Measurements from ENCODE around the gene CCSER1.

Gene CCSER1

DNA sequence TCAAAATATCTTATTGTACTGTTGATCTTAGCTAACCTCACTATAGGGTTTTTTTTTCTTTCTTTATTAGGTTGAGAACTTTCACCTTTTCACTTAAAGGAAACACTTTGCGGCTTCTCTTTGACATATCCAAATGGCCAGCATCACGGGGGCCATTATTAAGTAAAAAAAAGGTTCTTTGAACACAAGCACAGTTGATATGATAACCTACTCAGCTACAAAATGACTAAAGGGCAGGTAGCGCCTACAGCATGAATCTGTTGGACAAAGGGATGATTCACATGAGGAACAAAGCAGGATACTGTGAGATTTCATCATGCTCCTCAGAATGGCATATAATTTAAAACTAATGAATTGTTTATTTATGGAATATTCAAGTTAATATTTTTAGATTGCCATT, 119.6 kb downstream of the CCSER1 start:
- Histone ChIP-seq H3K9me3 (ENCODE audit: insufficient read depth, low read depth, low read length) (no peaks in the 10 kb centered on the region), H3K27me3 (ENCODE audit: insufficient read depth, low read length) (no peaks in the 10 kb centered on the region), H4K91ac (ENCODE audit: low read depth, low read length) (no peak overlapping the region), H2AFZ (ENCODE audit: insufficient read depth, low read length, poor library complexity) (no peak overlapping the region), H3K18ac (ENCODE audit: low read length) (no peak overlapping the region), H3K4ac (ENCODE audit: low read depth, low read length) (no peak overlapping the region), H4K12ac (ENCODE audit: low read depth, low read length) (no peak overlapping the region), H3K79me1 (ENCODE audit: low read length) (no peaks in the 10 kb centered on the region), H2BK12ac (ENCODE audit: low read length) (no peak overlapping the region), H3K4me3 (ENCODE audit: low read depth, low read length) (no peak overlapping the region), H3K27ac (ENCODE audit: low read depth, low read length) (no peak overlapping the region), H2AK5ac (ENCODE audit: low read length) (no peak overlapping the region), H2BK120ac (ENCODE audit: insufficient read depth, low read length, poor library complexity) (no peak overlapping the region), H2BK5ac (ENCODE audit: low read depth, low read length, poor library complexity) (no peak overlapping the region), H3K4me2 (ENCODE audit: low read length) (no peak overlapping the region), H3K36me3 (ENCODE audit: control insufficient read depth in 1 of 2, insufficient read depth in 2 of 2, low read length in 2 of 2) (no peaks in the 10 kb centered on the region), H4K8ac (ENCODE audit: low read depth, low read length) (no peak overlapping the region), H3K9ac (ENCODE audit: low read length) (no peak overlapping the region), H3K14ac (ENCODE audit: low read length) (no peak overlapping the region), H3K23ac (ENCODE audit: low read length) (no peak overlapping the region), H3K79me2 (ENCODE audit: control insufficient read depth, insufficient read depth, low read length, poor library complexity) (no peaks in the 10 kb centered on the region), H3K4me1 (ENCODE audit: control insufficient read depth in 1 of 2, insufficient read depth in 2 of 2, low read length in 2 of 2) (no peaks in the 10 kb centered on the region)
- no CpG with 5 or more reads among the region's 3 CpGs for WGBS (ENCODE audit: extremely low coverage, insufficient coverage, insufficient read length)
- DNase-seq, result peak in 1 of 2 donors; percentile 33

DNA sequence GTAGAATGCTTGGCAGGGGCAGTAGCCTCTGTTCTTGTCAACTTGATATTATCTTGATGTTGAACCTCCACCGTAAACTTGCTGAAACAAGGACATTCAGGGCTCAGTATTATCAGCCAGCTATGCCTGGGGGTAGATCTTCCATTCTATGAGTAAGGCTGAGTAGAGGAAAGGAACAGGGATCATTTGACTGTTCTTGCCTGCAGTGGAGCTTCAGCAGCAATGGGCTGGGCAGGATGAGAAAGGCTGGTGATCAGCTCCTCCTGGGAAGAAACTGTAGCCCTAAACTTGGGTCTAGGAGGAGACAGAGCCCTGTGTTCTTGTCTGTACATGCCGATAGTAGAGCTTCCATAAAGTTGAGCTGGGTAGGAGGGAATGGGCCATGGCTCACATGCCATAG, 127.2 kb downstream of the CCSER1 start:
- Histone ChIP-seq H3K23ac (ENCODE audit: low read length) (no peak overlapping the region), H3K79me1 (ENCODE audit: low read length) (no peaks in the 10 kb centered on the region), H3K4me3 (ENCODE audit: low read depth, low read length) (no peak overlapping the region), H2AK5ac (ENCODE audit: low read length) (no peak overlapping the region), H3K4me1 (ENCODE audit: control insufficient read depth in 1 of 2, insufficient read depth in 2 of 2, low read length in 2 of 2) (peaks cover 3 to 5% of the 10 kb centered on the region in 2 experiments), H2BK12ac (ENCODE audit: low read length) (no peak overlapping the region), H3K27ac (ENCODE audit: low read depth, low read length) (no peak overlapping the region), H3K4ac (ENCODE audit: low read depth, low read length) (no peak overlapping the region), H3K9me3 (ENCODE audit: insufficient read depth, low read depth, low read length) (no peaks in the 10 kb centered on the region), H3K18ac (ENCODE audit: low read length) (no peak overlapping the region), H3K36me3 (ENCODE audit: control insufficient read depth in 1 of 2, insufficient read depth in 2 of 2, low read length in 2 of 2) (no peaks in the 10 kb centered on the region), H3K27me3 (ENCODE audit: insufficient read depth, low read length) (no peaks in the 10 kb centered on the region), H2BK120ac (ENCODE audit: insufficient read depth, low read length, poor library complexity) (no peak overlapping the region), H4K12ac (ENCODE audit: low read depth, low read length) (no peak overlapping the region), H4K91ac (ENCODE audit: low read depth, low read length) (no peak overlapping the region), H3K9ac (ENCODE audit: low read length) (no peak overlapping the region), H4K8ac (ENCODE audit: low read depth, low read length) (no peak overlapping the region), H3K4me2 (ENCODE audit: low read length) (no peak overlapping the region), H3K79me2 (ENCODE audit: control insufficient read depth, insufficient read depth, low read length, poor library complexity) (no peaks in the 10 kb centered on the region), H2AFZ (ENCODE audit: insufficient read depth, low read length, poor library complexity) (no peak overlapping the region), H3K14ac (ENCODE audit: low read length) (no peak overlapping the region), H2BK5ac (ENCODE audit: low read depth, low read length, poor library complexity) (no peak overlapping the region)
- WGBS (ENCODE audit: extremely low coverage, insufficient coverage, insufficient read length), result no CpG with 5 or more reads among the region's 2 CpGs
- DNase-seq, result no peak

DNA sequence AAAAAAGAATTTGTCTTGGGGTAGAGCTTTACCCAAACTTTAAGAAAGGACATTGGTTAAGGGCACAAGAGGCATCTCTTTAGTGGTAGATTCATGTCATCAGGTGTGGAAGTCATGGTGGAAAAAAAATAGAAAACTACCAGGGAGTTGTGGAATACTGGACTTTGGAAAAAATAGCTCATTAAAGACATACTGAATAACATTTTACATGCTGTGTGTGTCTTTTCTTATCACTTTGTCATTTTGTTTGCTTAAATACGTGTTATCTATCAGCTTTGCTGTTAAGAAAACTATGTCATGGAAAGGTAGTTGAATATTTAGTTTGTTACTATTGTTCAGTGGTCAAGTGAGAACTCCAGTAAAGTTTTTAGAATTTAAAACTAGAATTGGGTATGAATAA, 147.0 kb downstream of the CCSER1 start:
- Histone ChIP-seq H3K9ac (ENCODE audit: low read length) (no peak overlapping the region), H3K14ac (ENCODE audit: low read length) (no peak overlapping the region), H3K79me1 (ENCODE audit: low read length) (no peaks in the 10 kb centered on the region), H3K4me1 (ENCODE audit: control insufficient read depth in 1 of 2, insufficient read depth in 2 of 2, low read length in 2 of 2) (no peaks in the 10 kb centered on the region), H2AFZ (ENCODE audit: insufficient read depth, low read length, poor library complexity) (no peak overlapping the region), H2AK5ac (ENCODE audit: low read length) (no peak overlapping the region), H3K18ac (ENCODE audit: low read length) (no peak overlapping the region), H3K4ac (ENCODE audit: low read depth, low read length) (no peak overlapping the region), H3K4me3 (ENCODE audit: low read depth, low read length) (no peak overlapping the region), H3K27me3 (ENCODE audit: insufficient read depth, low read length) (no peaks in the 10 kb centered on the region), H3K4me2 (ENCODE audit: low read length) (no peak overlapping the region), H2BK5ac (ENCODE audit: low read depth, low read length, poor library complexity) (no peak overlapping the region), H3K23ac (ENCODE audit: low read length) (no peak overlapping the region), H3K9me3 (ENCODE audit: insufficient read depth, low read depth, low read length) (no peaks in the 10 kb centered on the region), H4K8ac (ENCODE audit: low read depth, low read length) (no peak overlapping the region), H3K79me2 (ENCODE audit: control insufficient read depth, insufficient read depth, low read length, poor library complexity) (no peaks in the 10 kb centered on the region), H3K27ac (ENCODE audit: low read depth, low read length) (no peak overlapping the region), H2BK12ac (ENCODE audit: low read length) (no peak overlapping the region), H3K36me3 (ENCODE audit: control insufficient read depth in 1 of 2, insufficient read depth in 2 of 2, low read length in 2 of 2) (no peaks in the 10 kb centered on the region), H4K91ac (ENCODE audit: low read depth, low read length) (no peak overlapping the region), H4K12ac (ENCODE audit: low read depth, low read length) (no peak overlapping the region), H2BK120ac (ENCODE audit: insufficient read depth, low read length, poor library complexity) (no peak overlapping the region)
- WGBS (ENCODE audit: extremely low coverage, insufficient coverage, insufficient read length), result no CpG with 5 or more reads among the region's 1 CpG
- no peak for DNase-seq

DNA sequence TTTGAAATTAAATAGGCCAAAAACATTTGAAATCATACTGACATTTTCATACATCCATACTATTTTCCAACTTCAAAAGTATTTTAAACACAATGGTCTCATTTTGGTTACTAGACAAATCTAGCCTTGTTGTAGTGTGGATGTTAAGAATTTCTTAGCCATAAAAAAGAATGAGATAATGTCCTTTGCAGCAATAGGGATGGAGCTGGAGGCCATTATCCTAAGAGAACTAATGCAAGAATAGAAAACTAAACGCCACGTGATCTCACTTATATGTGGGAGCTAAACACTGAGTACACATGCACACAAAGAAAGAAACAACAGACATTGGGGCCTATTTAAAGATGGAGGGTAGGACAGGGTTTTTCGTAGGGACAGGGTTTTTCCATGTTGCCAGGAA, 153.8 kb downstream of the CCSER1 start:
- Histone ChIP-seq H2BK12ac (ENCODE audit: low read length) (no peak overlapping the region), H4K91ac (ENCODE audit: low read depth, low read length) (no peak overlapping the region), H3K14ac (ENCODE audit: low read length) (no peak overlapping the region), H3K79me2 (ENCODE audit: control insufficient read depth, insufficient read depth, low read length, poor library complexity) (no peaks in the 10 kb centered on the region), H3K4me1 (ENCODE audit: control insufficient read depth in 1 of 2, insufficient read depth in 2 of 2, low read length in 2 of 2) (no peaks in the 10 kb centered on the region), H3K4me2 (ENCODE audit: low read length) (no peak overlapping the region), H3K27me3 (ENCODE audit: insufficient read depth, low read length) (no peaks in the 10 kb centered on the region), H2AFZ (ENCODE audit: insufficient read depth, low read length, poor library complexity) (no peak overlapping the region), H2AK5ac (ENCODE audit: low read length) (no peak overlapping the region), H4K12ac (ENCODE audit: low read depth, low read length) (no peak overlapping the region), H3K4me3 (ENCODE audit: low read depth, low read length) (no peak overlapping the region), H3K79me1 (ENCODE audit: low read length) (no peaks in the 10 kb centered on the region), H3K23ac (ENCODE audit: low read length) (no peak overlapping the region), H3K9me3 (ENCODE audit: insufficient read depth, low read depth, low read length) (no peaks in the 10 kb centered on the region), H2BK120ac (ENCODE audit: insufficient read depth, low read length, poor library complexity) (no peak overlapping the region), H2BK5ac (ENCODE audit: low read depth, low read length, poor library complexity) (no peak overlapping the region), H4K8ac (ENCODE audit: low read depth, low read length) (no peak overlapping the region), H3K27ac (ENCODE audit: low read depth, low read length) (no peak overlapping the region), H3K9ac (ENCODE audit: low read length) (no peak overlapping the region), H3K18ac (ENCODE audit: low read length) (no peak overlapping the region), H3K36me3 (ENCODE audit: control insufficient read depth in 1 of 2, insufficient read depth in 2 of 2, low read length in 2 of 2) (no peaks in the 10 kb centered on the region), H3K4ac (ENCODE audit: low read depth, low read length) (no peak overlapping the region)
- DNase-seq, result no peak
- WGBS (ENCODE audit: extremely low coverage, insufficient coverage, insufficient read length), result no CpG with 5 or more reads among the region's 3 CpGs

Measured in trophoblast cell (in vitro differentiated cells and primary cell).